ENCODE results near the gene PADI2.

DNA sequence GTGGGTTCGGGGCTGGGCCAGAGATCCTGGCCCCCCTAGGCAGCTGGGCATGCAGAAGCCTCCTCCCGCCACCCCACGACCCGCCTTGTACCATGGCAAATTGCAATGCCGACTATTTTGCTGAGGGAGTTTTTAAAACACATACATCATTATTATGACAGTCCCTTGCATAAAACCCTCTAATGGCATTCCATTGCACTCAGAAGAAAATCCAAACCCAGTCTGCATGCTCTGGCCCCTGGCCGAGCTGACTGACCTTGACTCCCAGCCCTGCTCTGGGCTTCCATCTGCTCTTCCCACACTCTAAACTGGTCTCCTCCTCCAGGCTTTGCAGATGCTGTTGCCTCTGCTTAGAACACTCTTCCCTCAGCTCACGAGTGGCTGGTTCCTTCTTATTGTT lies 28.0 kb downstream of the PADI2 start:
- TF ChIP-seq POLR2A (IDR thresholded peaks at IDR 0.05), result no peak
- no peak for TF ChIP-seq CTCF (IDR thresholded peaks at IDR 0.05 in 4 of 5, conservative IDR thresholded peaks at IDR 0.05 in 1 of 5)

Data from gastrocnemius medialis (tissue), 4 donors.